Chondrocyte (in vitro differentiated cells): ENCODE results near the gene SNX24. TPM values are rescaled to one million over a fixed set of nuclear protein-coding genes. Genes with fewer than 3 reads are reported as not detected.
A peak's percentile ranks its signal among the peaks of the same experiment; 100 is the strongest.

Experiments used
- DNase-seq: peaks from one replicate; pipeline ENCODE4 v3.0.0; 2021; ENCODE audit warnings: mixed read lengths, low spot score
- H3K27ac Mint-ChIP-seq: one replicate; pipeline ENCODE4 v1.8.0; 2021; ENCODE audit warnings: mild to moderate bottlenecking, moderate library complexity, mixed read lengths; ENCODE audit not compliant: unreplicated experiment
- H3K27me3 Mint-ChIP-seq: 2 replicates; pipeline ENCODE4 v1.8.0; 2021; ENCODE audit warnings: low read depth, mixed read lengths
- H3K36me3 Mint-ChIP-seq: 2 replicates; pipeline ENCODE4 v1.8.0; 2021; ENCODE audit warnings: low read depth, mixed read lengths
- H3K4me1 Mint-ChIP-seq: 2 replicates; pipeline ENCODE4 v1.8.0; 2021; ENCODE audit warnings: low read depth, mild to moderate bottlenecking, mixed read lengths
- H3K4me3 Mint-ChIP-seq: one replicate; pipeline ENCODE4 v1.8.0; 2021; ENCODE audit warnings: mild to moderate bottlenecking, moderate library complexity, mixed read lengths; ENCODE audit not compliant: unreplicated experiment
- H3K9me3 Mint-ChIP-seq: 2 replicates; pipeline ENCODE4 v1.8.0; 2021; ENCODE audit warnings: low read depth, mixed read lengths
- total RNA-seq: library from RNA; stranded (reverse); gene quantifications from 3 replicates; pipeline ENCODE4 v1.2.1, GENCODE V29; 2021
- TF ChIP-seq, protein P1 (sequence below): fragments of 200-600 bp; sonication (generic); IDR thresholded peaks from 2 replicates; pipeline ENCODE4 v1.5.0; 2021; ENCODE audit warnings: antibody characterized with exemption, mild to moderate bottlenecking, moderate library complexity

SNX24 gene
- total RNA-seq, 1 donor from 2014 or later, result 14.3 TPM

GRCh38 chr5:122999947-123000563 is 154.6 kb downstream of the SNX24 start:
- H3K27ac Mint-ChIP-seq, result no peak overlapping the region
- no peaks in the 10 kb centered on the region for H3K4me1 Mint-ChIP-seq
- H3K4me3 Mint-ChIP-seq, result no peak overlapping the region
- no peak for DNase-seq
- H3K9me3 Mint-ChIP-seq, result no peaks in the 10 kb centered on the region
- peaks cover 4% of the 10 kb centered on the region for H3K36me3 Mint-ChIP-seq
- no peaks in the 10 kb centered on the region for H3K27me3 Mint-ChIP-seq
- TF ChIP-seq, protein P1, sequence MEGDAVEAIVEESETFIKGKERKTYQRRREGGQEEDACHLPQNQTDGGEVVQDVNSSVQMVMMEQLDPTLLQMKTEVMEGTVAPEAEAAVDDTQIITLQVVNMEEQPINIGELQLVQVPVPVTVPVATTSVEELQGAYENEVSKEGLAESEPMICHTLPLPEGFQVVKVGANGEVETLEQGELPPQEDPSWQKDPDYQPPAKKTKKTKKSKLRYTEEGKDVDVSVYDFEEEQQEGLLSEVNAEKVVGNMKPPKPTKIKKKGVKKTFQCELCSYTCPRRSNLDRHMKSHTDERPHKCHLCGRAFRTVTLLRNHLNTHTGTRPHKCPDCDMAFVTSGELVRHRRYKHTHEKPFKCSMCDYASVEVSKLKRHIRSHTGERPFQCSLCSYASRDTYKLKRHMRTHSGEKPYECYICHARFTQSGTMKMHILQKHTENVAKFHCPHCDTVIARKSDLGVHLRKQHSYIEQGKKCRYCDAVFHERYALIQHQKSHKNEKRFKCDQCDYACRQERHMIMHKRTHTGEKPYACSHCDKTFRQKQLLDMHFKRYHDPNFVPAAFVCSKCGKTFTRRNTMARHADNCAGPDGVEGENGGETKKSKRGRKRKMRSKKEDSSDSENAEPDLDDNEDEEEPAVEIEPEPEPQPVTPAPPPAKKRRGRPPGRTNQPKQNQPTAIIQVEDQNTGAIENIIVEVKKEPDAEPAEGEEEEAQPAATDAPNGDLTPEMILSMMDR, result peak; percentile 69

- TF ChIP-seq, protein P1, result no peak
Observed at GRCh38 chr5:123000731-123001130, 155.3 kb downstream of the SNX24 start.

GRCh38 chr5:123001808-123002207 is 156.4 kb downstream of the SNX24 start:
- Mint-ChIP-seq H3K9me3 (no peaks in the 10 kb centered on the region), H3K4me3 (no peak overlapping the region), H3K27me3 (no peaks in the 10 kb centered on the region), H3K36me3 (peaks cover 4% of the 10 kb centered on the region), H3K4me1 (no peaks in the 10 kb centered on the region), H3K27ac (no peak overlapping the region)
- no peak for DNase-seq
- TF ChIP-seq, protein P1, result no peak

More at GRCh38 chr5:123000731-123001130, 155.3 kb downstream of the SNX24 start:
- no peak overlapping the region for H3K27ac Mint-ChIP-seq
- H3K9me3 Mint-ChIP-seq, result no peaks in the 10 kb centered on the region
- no peaks in the 10 kb centered on the region for H3K4me1 Mint-ChIP-seq
- no peak for DNase-seq
- no peak overlapping the region for H3K4me3 Mint-ChIP-seq
- H3K36me3 Mint-ChIP-seq, result peaks cover 4% of the 10 kb centered on the region
- H3K27me3 Mint-ChIP-seq, result no peaks in the 10 kb centered on the region

DNA sequence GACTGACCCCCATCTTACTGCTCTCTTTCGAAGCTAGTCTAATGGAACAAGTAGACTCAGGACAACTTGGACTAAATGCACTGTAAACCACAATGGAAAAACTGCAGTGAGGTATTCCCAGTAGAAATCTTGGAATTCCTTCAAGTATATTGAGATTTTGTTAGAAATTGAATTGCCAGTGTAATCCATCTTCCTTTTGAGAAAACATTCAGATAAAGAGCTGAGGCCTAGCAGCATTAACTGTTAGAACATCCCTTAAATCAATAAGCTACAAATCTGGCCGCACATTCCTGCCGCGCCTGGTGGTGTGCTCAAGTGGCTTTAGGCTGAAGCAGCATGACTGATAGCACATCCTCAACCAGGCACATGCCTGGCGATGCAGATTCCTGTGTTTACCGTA is 161.8 kb downstream of the SNX24 start:
- DNase-seq, result no peak
- H3K4me3 Mint-ChIP-seq, result no peak overlapping the region
- no peaks in the 10 kb centered on the region for H3K27me3 Mint-ChIP-seq
- no peaks in the 10 kb centered on the region for H3K4me1 Mint-ChIP-seq
- no peak overlapping the region for H3K27ac Mint-ChIP-seq
- H3K9me3 Mint-ChIP-seq, result no peaks in the 10 kb centered on the region
- TF ChIP-seq, protein P1, result no peak
- H3K36me3 Mint-ChIP-seq, result peaks cover 8% of the 10 kb centered on the region

DNA sequence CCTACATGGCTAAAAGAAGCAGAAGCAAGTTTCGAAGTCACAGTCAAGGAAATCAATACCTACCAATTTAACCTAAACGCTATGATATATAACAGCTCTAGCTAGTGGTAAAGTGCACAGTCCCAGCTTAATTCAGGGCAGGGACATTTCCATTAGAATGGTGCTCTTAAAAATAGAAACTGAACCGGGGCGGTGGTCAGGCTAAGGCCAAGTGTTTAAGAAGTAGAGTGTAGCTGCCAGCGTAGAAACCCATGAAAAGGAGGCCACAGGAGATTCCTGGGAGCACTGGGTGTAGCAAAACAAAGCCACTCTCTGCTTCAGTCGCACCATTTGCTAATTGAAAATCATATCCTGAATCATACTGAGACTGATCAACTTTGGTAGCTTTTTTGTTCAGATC is 162.3 kb downstream of the SNX24 start:
- TF ChIP-seq, protein P1, result no peak

More for the DNA sequence above, 162.3 kb downstream of the SNX24 start:
- H3K27me3 Mint-ChIP-seq, result no peaks in the 10 kb centered on the region
- no peak overlapping the region for H3K4me3 Mint-ChIP-seq
- DNase-seq, result no peak
- H3K36me3 Mint-ChIP-seq, result peaks cover 8% of the 10 kb centered on the region
- H3K9me3 Mint-ChIP-seq, result no peaks in the 10 kb centered on the region
- no peak overlapping the region for H3K27ac Mint-ChIP-seq
- H3K4me1 Mint-ChIP-seq, result no peaks in the 10 kb centered on the region
